Mucosa of descending colon (tissue), 3 donors: ENCODE results near the gene CIDEB. TPM values are rescaled to one million over a fixed set of nuclear protein-coding genes. Genes with fewer than 3 reads are reported as not detected.
A peak's percentile ranks its signal among the peaks of the same experiment; 100 is the strongest.

Experiments used
- ATAC-seq: fragments of 200-7000 bp; cut with Tn5 transposase; one replicate; pipeline ENCODE4 v1.9.1; 2020; ENCODE audit warnings: mild to moderate bottlenecking, moderate library complexity
- DNase-seq, 3 donors: peaks; one replicate each; pipeline ENCODE4 v3.0.0-alpha.2; 2020
- H3K36me3 ChIP-seq: fragments of 200-600 bp; one replicate; pipeline ENCODE4 v1.8.0; 2021; ENCODE audit warnings: low read depth, mild to moderate bottlenecking
- H3K4me1 ChIP-seq: fragments of 200-600 bp; one replicate; pipeline ENCODE4 v1.8.0; 2021; ENCODE audit warnings: low read depth, mild to moderate bottlenecking
- H3K4me3 ChIP-seq: fragments of 200-600 bp; one replicate; pipeline ENCODE4 v1.8.0; 2021; ENCODE audit warnings: mild to moderate bottlenecking
- H3K9me3 ChIP-seq: fragments of 200-600 bp; one replicate; pipeline ENCODE4 v1.8.0; 2021; ENCODE audit warnings: mild to moderate bottlenecking
- CTCF ChIP-seq: fragments of 200-600 bp; IDR thresholded peaks from one replicate; pipeline ENCODE4 v1.8.0; 2022; ENCODE audit warnings: antibody characterized with exemption, mild to moderate bottlenecking
- intact Hi-C, 2 donors: fragments of 100-400 bp; cut with DNase I in 1 of 2; cut with micrococcal nuclease in 1 of 2; formaldehyde crosslinking; loops; one replicate each; pipeline versions ENCODE4 v1.11.0 to v1.11.1; 2022; cut with DNase I, micrococcal nuclease
- total RNA-seq, 3 donors: library from RNA; stranded (reverse); fragmentation: NEBNext Ultra II Directional in 2 of 3; extraction: Animal tissue kit (Norgen Biotek cat#: 25700) in 2 of 3; gene quantifications; one replicate each; pipeline versions ENCODE4 v1.2.1 to v1.2.4, GENCODE V29; 2021 to 2023
- donor health status: DM: no; HTN: no; CAD: no; lungs with moderate emphysema.
- donor health status: DM: no; HTN: no; CAD: no.
- donor health status: DM: no; HTN: yes; CAD: no.

Gene CIDEB
- total RNA-seq, 3 donors from 2014 or later = 8.5 to 15.8 (median 12.1) TPM

GRCh38 chr14:24321212-24321975 is 13.6 kb upstream of the CIDEB start:
- TF ChIP-seq CTCF = no peak
- DNase-seq (peak in 1 of 3 donors; percentile 21), ATAC-seq (no peak)
- no peaks in the 10 kb centered on the region for H3K36me3 ChIP-seq
- no peaks in the 10 kb centered on the region for H3K9me3 ChIP-seq
- no peak overlapping the region for H3K4me3 ChIP-seq
- intact Hi-C loops = no loop called here
- H3K4me1 ChIP-seq = peaks cover 2% of the 10 kb centered on the region

GRCh38 chr14:24317141-24317928 is 9.6 kb upstream of the CIDEB start:
- H3K9me3 ChIP-seq = no peaks in the 10 kb centered on the region
- H3K4me1 ChIP-seq = peaks cover 20% of the 10 kb centered on the region
- no peaks in the 10 kb centered on the region for H3K36me3 ChIP-seq
- ATAC-seq = no peak
- DNase-seq = no peak
- intact Hi-C loops = no loop called here
- H3K4me3 ChIP-seq = no peak overlapping the region
- TF ChIP-seq CTCF = no peak

GRCh38 chr14:24316597-24316950 is 8.8 kb upstream of the CIDEB start:
- ATAC-seq (peak; percentile 1), DNase-seq (no peak)
- intact Hi-C loops = no loop called here
- peaks cover 24% of the 10 kb centered on the region for H3K4me1 ChIP-seq
- H3K36me3 ChIP-seq = no peaks in the 10 kb centered on the region
- H3K4me3 ChIP-seq = no peak overlapping the region
- H3K9me3 ChIP-seq = no peaks in the 10 kb centered on the region
- TF ChIP-seq CTCF = no peak

GRCh38 chr14:24315807-24316596 is 8.2 kb upstream of the CIDEB start:
- DNase-seq = peak; percentile 70 to 84 (median 81)
- peaks cover 28% of the 10 kb centered on the region for H3K4me1 ChIP-seq
- intact Hi-C loops = no loop called here
- H3K36me3 ChIP-seq = no peaks in the 10 kb centered on the region
- no peaks in the 10 kb centered on the region for H3K9me3 ChIP-seq
- H3K4me3 ChIP-seq = no peak overlapping the region
- peak; percentile 79 for ATAC-seq
- peak; percentile 18 for TF ChIP-seq CTCF

GRCh38 chr14:24315243-24315806 is 7.5 kb upstream of the CIDEB start:
- intact Hi-C loops = no loop called here
- no peak for TF ChIP-seq CTCF
- Histone ChIP-seq H3K36me3 (no peaks in the 10 kb centered on the region), H3K4me1 (peaks cover 35% of the 10 kb centered on the region), H3K9me3 (no peaks in the 10 kb centered on the region), H3K4me3 (no peak overlapping the region)
- DNase-seq (no peak), ATAC-seq (no peak)
